BLaER1 treated with 17β-estradiol and CSF1 and Interleukin-3, amounts not matched to agents 10 nM and 100 nM (cell line): ENCODE measurements around the gene DNM1.
A peak's percentile ranks its signal among the peaks of the same experiment; 100 is the strongest.
"Not testable (repeated sequence)": the region's sequence is repeated elsewhere in the genome, so short reads cannot be mapped to it uniquely, and the experiment has no call there.

Source experiments
- H3K27ac ChIP-seq, 11 experiments: shearing (Covaris generic); formaldehyde crosslinking; 2 replicates each; pipeline ENCODE4 v1.8.1; 2022
- H3K27me3 ChIP-seq, 11 experiments: shearing (Covaris generic); formaldehyde crosslinking; 2 replicates each; pipeline ENCODE4 v1.8.1; 2022
- H3K36me3 ChIP-seq, 11 experiments: shearing (Covaris generic); formaldehyde crosslinking; 2 replicates each; pipeline ENCODE4 v1.8.1; 2022
- H3K4me1 ChIP-seq, 10 experiments: shearing (Covaris generic); formaldehyde crosslinking; 2 replicates each; pipeline ENCODE4 v1.8.1; 2022
- H3K4me2 ChIP-seq, 11 experiments: shearing (Covaris generic); formaldehyde crosslinking; 2 replicates each; pipeline ENCODE4 v1.8.1; 2022
- H3K4me3 ChIP-seq, 10 experiments: shearing (Covaris generic); formaldehyde crosslinking; 2 replicates each; pipeline ENCODE4 v1.8.1; 2022
- H3K9ac ChIP-seq, 11 experiments: shearing (Covaris generic); formaldehyde crosslinking; 2 replicates each; pipeline ENCODE4 v1.8.1; 2022
- H3K9me3 ChIP-seq, 11 experiments: shearing (Covaris generic); formaldehyde crosslinking; replicated peaks in 1 of 11; 2 replicates each; pipeline ENCODE4 v1.8.1; 2022
- H4K20me1 ChIP-seq, 11 experiments: shearing (Covaris generic); formaldehyde crosslinking; 2 replicates each; pipeline ENCODE4 v1.8.1; 2022
- Cebpa-rat ChIP-seq, 11 experiments: shearing (Covaris generic); IDR thresholded peaks; 2 replicates each; pipeline ENCODE4 v1.8.1; 2022

Gene DNM1

DNA sequence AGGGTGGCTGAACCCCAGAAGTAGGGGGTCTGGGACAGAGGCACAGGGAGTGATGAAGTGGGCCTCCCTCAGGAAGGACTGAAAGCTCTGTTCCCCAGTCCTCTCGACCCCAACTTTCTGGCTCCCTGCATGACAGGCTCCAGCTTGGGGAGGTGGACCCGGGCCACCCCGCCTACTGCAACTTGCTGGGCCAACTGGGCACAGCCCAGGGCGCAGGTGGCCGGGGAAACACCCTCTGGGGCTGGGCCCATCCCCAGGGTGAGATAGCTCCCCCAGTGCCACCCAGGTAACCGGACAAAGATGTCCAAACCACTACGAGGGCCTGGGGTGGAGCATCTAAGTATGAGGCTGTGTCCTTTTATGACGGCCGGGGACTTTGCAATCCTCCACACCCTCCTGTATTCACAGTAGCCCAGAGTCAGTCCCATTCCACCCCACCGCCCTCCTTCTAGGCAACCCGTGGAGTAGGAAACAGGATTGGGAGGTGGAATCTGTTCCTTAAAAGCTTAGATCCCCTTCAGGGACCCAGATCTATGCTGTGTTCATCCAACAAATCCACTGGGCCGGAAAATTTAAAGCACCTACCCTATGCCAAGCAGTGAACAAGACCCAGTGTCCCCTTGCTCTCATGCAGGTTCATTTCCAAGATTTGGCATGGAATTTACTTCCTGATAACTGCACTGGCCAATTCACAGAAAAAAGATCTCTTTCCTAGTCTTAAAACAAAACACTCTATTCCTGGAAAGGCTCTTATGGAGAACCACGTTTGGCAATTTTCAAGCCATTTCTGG lies 19.9 kb downstream of the DNM1 start:
- H3K9me3 ChIP-seq, result no peaks in the 10 kb centered on the region
- peaks cover 0 to 11% (median 0%) of the 10 kb centered on the region in 11 experiments; a peak in 2 of 22 replicates for H4K20me1 ChIP-seq

DNA sequence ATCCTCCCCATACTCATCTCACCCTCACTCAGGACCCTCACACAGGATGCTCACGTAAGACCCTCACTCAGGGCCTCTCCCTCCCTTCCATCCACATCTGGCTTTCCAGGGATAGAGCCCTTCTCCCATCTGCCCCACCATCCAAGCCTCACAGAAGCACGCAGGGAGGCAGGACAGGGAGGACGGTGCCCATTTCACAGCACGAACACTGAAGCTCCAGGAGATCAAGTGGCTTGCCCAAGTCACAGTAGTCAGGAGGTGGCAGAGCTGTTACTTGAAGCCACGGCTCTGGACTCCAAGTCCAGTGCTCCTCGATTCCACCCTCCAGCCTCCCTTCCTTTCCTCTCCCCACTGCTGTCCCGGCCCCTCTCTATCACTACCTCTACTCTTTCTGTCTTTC lies 21.7 kb downstream of the DNM1 start:
- H3K27me3 ChIP-seq, result no peaks in the 10 kb centered on the region
- TF ChIP-seq Cebpa-rat (IDR thresholded peaks at IDR 0.05), result no peak
- H3K4me3 ChIP-seq, result no peak overlapping the region
- H3K4me2 ChIP-seq, result no peak overlapping the region
- peaks cover 0 to 2% (median 0%) of the 10 kb centered on the region in 11 experiments; a peak in 2 of 22 replicates for H4K20me1 ChIP-seq
- no peak overlapping the region for H3K27ac ChIP-seq
- peaks cover 0 to 8% (median 0%) of the 10 kb centered on the region in 10 experiments; a peak in 6 of 20 replicates for H3K4me1 ChIP-seq
- H3K9ac ChIP-seq, result no peak overlapping the region
- H3K9me3 ChIP-seq, result no peaks in the 10 kb centered on the region
- peaks cover 0 to 5% (median 0%) of the 10 kb centered on the region in 11 experiments; a peak in 2 of 22 replicates for H3K36me3 ChIP-seq

More for the DNA sequence above, 19.9 kb downstream of the DNM1 start:
- no peak overlapping the region for H3K27ac ChIP-seq
- H3K9ac ChIP-seq, result no peak overlapping the region
- no peaks in the 10 kb centered on the region for H3K27me3 ChIP-seq
- H3K4me2 ChIP-seq, result no peak overlapping the region
- peaks cover 12 to 21% (median 14%) of the 10 kb centered on the region in 10 experiments for H3K4me1 ChIP-seq
- H3K4me3 ChIP-seq, result no peak overlapping the region
- no peak for TF ChIP-seq Cebpa-rat (IDR thresholded peaks at IDR 0.05)
- peaks cover 0 to 5% (median 0%) of the 10 kb centered on the region in 11 experiments; a peak in 2 of 22 replicates for H3K36me3 ChIP-seq

GRCh38 chr9:128225770-128226411 lies 22.7 kb downstream of the DNM1 start:
- H3K4me2 ChIP-seq, result peak overlapping the region in 3 of 11 experiments; percentile 18 to 25 (median 21); a peak in 2 of 22 replicates
- TF ChIP-seq Cebpa-rat (IDR thresholded peaks at IDR 0.05), result no peak
- no peaks in the 10 kb centered on the region for H3K27me3 ChIP-seq
- H3K27ac ChIP-seq, result no peak overlapping the region
- H3K4me1 ChIP-seq, result peaks cover 0 to 8% (median 0%) of the 10 kb centered on the region in 10 experiments; a peak in 6 of 20 replicates
- H3K9me3 ChIP-seq, result no peaks in the 10 kb centered on the region
- peaks cover 0 to 5% (median 0%) of the 10 kb centered on the region in 11 experiments; a peak in 2 of 22 replicates for H3K36me3 ChIP-seq
- H4K20me1 ChIP-seq, result no peaks in the 10 kb centered on the region; a peak in 1 of 22 replicates
- H3K9ac ChIP-seq, result no peak overlapping the region
- no peak overlapping the region for H3K4me3 ChIP-seq

DNA sequence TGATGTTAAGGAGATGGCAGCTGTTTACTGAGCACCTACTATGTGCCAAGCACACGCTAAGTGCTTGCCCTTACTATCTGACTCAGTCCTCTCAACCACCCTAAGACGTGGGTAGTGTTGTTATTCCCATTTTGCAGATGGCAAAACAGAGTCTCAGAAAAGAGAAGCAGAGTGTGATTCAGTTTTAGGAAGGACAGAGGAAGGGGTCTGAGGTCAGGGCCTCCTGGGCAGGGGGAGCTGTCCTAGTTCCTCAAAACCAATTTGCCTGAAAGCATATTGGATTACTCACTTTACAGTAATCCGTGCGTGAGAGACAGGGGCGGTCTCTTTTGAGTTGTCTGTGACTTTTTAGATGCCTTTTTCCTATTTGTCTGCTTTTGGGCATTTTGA lies 23.2 kb downstream of the DNM1 start:
- H3K27ac ChIP-seq, result no peak overlapping the region
- H4K20me1 ChIP-seq, result no peaks in the 10 kb centered on the region; a peak in 1 of 22 replicates
- peaks cover 0 to 5% (median 0%) of the 10 kb centered on the region in 11 experiments; a peak in 2 of 22 replicates for H3K36me3 ChIP-seq
- H3K9ac ChIP-seq, result no peak overlapping the region
- no peaks in the 10 kb centered on the region for H3K9me3 ChIP-seq
- peak overlapping the region in 2 of 11 experiments; percentile 18 to 21; a peak in 2 of 22 replicates for H3K4me2 ChIP-seq
- no peak for TF ChIP-seq Cebpa-rat (IDR thresholded peaks at IDR 0.05)
- peaks cover 0 to 8% (median 0%) of the 10 kb centered on the region in 10 experiments; a peak in 6 of 20 replicates for H3K4me1 ChIP-seq
- no peaks in the 10 kb centered on the region for H3K27me3 ChIP-seq
- no peak overlapping the region for H3K4me3 ChIP-seq

GRCh38 chr9:128230897-128231296 lies 27.7 kb downstream of the DNM1 start:
- H3K9me3 ChIP-seq, H4K20me1 ChIP-seq, H3K4me3 ChIP-seq, H3K27me3 ChIP-seq, H3K36me3 ChIP-seq, H3K4me2 ChIP-seq, H3K27ac ChIP-seq, H3K9ac ChIP-seq: not testable (repeated sequence)
- peaks cover 4 to 24% (median 15%) of the 10 kb centered on the region in 10 experiments; a peak in 19 of 20 replicates for H3K4me1 ChIP-seq

DNA sequence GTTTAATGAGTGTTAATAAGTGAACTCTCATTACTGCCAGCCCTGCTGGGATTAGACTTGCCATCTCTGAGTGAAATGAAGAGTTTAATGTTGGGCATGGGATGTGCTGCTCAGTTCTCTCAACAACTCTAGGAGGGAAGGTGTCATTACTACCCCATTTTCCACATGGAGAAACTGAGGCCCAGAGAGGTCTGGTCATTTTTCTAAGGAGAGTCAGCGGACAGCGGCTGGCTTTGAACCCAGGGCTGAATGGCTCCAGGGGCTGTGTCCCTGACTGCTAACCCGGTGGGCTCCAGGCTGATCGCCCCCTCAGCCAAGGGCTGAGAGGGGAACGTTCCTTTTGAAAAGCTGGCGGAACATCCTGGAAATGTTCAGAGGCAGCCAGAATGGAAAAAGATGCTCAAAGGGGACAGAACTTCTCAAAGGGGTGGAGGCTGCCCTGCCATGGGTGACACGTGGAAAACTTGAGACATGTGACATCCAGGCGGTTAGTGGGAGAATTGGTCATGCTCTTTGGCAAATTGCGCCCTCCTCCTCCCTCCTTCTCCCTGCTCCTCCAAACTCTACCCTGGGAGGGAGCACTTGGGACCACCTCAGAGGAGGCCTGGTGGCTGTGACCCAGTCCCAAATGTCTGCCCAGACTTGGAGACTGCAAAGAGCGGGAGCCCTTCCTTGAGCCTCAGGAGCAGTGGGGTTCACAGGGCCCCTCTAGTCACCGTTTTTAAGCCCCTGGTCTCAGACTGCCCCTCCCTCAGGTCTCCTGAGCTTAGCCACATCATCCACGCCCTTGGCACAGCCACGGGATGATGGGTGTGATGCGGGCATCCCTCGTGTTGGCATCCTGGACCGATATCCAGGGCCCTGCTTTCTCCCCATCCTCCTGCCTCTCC lies 28.7 kb downstream of the DNM1 start:
- Histone ChIP-seq H3K4me3 (no peak overlapping the region), H3K27ac (no peak overlapping the region), H3K4me2 (no peak overlapping the region), H3K4me1 (peaks cover 0 to 17% (median 14%) of the 10 kb centered on the region in 10 experiments; a peak in 17 of 20 replicates), H3K27me3 (no peaks in the 10 kb centered on the region), H3K36me3 (no peaks in the 10 kb centered on the region), H3K9me3 (no peaks in the 10 kb centered on the region), H4K20me1 (no peaks in the 10 kb centered on the region), H3K9ac (no peak overlapping the region)
- no peak for TF ChIP-seq Cebpa-rat (IDR thresholded peaks at IDR 0.05)

DNA sequence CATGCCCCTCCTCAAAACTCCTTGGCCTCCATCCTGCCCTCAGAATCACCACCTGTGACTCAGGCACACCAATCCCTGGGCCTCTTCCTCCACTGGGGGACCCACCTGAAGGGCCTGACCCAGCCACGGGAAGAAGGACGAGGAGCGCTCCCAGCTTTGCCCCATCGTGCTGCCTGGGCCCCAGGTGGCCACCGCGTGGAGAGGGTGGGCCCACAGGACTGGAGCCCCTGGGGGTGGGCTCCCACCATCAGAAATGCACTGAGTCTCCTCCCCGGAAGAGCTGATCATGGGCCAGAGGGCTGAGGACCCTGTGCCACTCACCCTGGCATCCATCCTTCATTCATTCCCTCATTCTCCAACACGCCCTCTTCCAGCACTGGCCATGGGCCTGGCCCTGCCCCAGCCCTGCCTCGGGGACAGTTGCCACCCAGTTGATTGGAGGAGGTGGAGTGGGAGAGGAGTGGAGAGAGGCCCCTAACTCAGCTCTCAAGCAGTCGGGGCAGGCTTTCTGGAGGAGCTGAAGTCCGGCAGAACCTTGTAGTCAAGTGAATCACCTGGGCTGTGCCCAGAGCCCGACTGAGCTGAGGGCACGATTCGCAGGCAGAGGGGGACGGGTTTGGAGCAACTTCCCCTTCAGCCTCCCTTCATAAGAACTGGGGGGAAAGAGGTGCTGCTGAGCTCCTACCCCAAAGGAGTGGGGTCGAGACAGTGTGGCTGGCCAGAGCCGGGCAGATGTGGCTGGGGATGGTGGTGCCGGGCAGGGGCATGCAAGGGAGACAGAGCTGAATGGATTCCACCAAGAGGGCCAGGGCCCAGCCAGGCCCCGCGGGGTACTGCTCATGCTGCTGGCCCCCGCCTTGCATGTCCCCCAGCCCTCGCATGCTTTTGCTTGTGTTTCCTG lies 29.6 kb downstream of the DNM1 start:
- no peak for TF ChIP-seq Cebpa-rat (IDR thresholded peaks at IDR 0.05)
- H3K4me2 ChIP-seq, result peak overlapping the region in 6 of 11 experiments; percentile 33 to 64 (median 52); a peak in 9 of 22 replicates
- H3K27me3 ChIP-seq, result no peaks in the 10 kb centered on the region
- H3K9me3 ChIP-seq, result no peaks in the 10 kb centered on the region
- H3K36me3 ChIP-seq, result no peaks in the 10 kb centered on the region
- peaks cover 0 to 17% (median 14%) of the 10 kb centered on the region in 10 experiments; a peak in 17 of 20 replicates for H3K4me1 ChIP-seq
- H3K27ac ChIP-seq, result no peak overlapping the region; a peak in 1 of 22 replicates
- no peak overlapping the region for H3K9ac ChIP-seq
- no peak overlapping the region for H3K4me3 ChIP-seq
- no peaks in the 10 kb centered on the region for H4K20me1 ChIP-seq
